UCSD-AML1 (cell line): Measurements from ENCODE around the gene HHEX.

Experiments used
- DNase-seq: peaks from one replicate; lab custom pipeline; 2025; ENCODE audit not compliant: unreplicated experiment; lab: John Stamatoyannopoulos, UW

HHEX gene

DNA sequence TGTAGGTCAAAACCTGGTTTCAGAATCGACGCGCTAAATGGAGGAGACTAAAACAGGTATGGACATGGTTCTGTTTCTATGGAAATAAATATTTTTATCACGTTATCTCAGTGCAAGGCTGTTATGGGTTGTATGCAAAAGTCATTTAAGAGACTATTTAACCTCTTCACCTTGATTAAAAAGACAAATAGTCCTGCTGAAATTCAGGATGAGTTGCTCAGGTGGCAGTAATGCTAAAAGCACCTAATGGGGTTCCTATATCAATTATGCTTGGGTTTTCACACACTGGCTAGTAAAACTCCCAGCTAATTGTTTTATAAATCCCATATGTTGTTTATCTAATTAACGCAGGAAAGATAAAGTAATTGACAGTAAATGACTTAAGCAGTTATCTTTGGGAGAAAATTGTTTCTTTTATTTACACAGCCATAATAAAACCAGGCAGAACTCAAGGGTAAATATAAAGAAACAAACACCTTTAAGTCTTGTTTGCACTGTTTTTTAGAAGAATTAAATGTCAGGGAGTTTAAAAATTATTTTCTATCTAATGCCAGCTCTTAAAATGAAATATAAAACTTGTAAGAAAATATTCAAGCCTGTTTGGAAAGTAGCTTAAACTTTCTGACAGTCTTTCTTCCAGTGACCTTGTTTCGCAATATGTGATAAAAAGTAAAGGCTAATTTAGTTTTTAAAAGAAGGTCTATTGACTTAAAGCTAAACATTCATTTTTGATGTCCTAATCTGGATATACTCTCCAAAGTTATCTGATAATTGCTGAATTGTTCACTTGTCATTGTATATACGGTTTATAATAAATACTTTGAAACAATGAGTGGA, 3.2 kb downstream of the HHEX start:
- no peak for DNase-seq

DNA sequence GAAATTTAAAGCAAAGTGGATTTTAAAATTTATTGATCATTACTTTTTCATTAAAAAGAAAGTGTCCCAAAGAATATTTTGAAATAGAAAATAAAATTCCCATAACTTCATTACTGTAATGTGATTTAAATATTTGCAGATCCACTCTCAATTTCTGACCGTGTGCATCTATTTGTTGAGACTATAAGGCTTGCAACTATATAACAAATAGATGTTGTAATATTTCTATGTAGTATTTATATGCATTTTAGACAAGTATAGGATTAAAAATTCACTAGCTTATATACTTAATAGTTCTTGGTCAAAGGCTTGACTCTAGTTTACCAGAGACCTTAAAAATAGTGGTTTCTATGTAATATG, 3.8 kb downstream of the HHEX start:
- DNase-seq = no peak

DNA sequence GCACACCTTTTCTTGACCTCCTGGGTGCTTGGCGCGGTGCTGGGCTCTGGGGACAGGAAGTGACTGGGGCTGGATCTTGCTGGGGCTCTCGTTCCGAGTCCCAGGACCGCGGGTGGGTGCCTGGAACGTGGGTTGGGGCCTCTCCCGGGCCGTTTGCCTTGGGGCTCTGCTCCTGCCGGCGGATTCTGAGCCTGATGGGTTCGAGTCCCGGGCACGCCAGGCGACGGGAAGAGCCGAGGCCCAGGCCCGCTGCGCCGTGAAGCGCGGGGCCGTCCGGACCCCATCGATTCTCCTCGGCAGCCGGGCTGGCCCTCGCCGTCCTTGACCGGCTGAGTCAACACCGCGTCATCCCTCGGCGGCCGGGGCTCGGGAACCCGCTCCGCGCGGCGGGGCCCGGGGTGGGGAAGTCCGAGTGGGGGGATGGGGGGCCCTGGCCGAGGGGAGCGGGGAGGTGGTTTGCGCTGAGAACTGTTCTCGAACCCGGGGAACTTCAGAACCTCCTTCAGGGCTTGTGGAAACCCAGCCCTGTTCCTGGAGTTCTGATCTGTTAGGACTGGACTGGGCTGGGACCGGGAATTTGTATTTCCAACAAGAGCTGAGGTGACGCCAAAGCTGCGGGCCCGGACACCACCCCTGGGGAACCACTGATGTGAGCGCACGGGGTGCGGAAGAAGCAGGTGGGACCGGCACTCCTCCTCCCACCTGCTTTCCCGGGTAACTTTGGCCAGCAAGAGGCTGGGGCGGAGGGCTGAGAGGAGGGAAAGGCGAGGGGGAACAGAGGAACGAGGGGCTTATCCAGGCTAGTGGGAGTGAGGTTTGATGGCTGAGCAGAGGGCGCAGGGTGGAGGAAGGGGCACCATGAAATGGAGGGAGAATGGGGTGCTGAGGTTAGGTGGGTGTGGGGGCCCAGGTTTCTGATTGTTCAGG, 6.2 kb downstream of the HHEX start:
- DNase-seq = no peak

- no peak for DNase-seq
Measured at GRCh38 chr10:92696606-92697383, 7.0 kb downstream of the HHEX start.

GRCh38 chr10:92697663-92698511, 8.1 kb downstream of the HHEX start:
- no peak for DNase-seq

GRCh38 chr10:92699193-92699517, 9.4 kb downstream of the HHEX start:
- DNase-seq = no peak

DNA sequence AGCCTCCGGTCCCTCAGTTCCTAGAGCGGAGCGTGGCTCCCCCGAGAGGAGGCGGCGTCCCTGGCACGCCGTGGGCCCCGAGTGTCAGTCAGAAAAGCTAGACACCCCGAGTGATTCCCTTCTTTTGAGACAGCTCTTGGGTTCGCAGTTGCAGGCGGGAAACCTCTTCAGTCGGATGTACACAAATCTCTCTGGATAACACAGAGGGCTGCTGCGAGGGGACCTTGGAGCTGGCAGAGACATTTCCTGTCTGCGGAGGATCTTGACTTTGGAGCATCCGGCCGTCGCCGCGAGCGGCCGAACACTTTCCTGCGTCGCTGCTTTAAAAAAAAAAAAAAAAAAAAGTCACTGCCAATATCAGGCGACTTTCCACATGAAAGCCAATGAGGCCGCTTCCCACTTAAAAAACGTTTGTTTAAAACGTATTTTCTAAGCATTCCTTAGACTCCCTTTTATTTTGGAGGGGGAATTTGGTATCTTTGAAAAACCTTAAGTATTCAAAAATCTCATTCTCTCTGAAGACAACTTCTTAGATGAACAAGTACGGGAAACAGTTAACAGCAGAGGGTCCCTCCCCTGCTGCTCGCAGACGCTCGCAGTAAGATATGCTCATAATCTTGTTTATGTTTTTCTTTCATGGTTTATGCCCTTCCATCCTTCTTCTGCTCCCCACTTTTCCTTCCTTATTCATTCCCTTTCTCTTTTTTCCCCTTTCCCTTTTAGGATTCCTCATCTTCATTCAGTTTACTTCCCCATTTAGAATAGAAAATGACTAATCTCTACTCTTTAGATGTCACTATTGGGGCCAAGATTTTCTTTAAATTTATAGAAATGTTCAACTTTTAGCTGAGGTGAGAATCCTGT, 10.0 kb downstream of the HHEX start:
- DNase-seq = peak; percentile 80

DNA sequence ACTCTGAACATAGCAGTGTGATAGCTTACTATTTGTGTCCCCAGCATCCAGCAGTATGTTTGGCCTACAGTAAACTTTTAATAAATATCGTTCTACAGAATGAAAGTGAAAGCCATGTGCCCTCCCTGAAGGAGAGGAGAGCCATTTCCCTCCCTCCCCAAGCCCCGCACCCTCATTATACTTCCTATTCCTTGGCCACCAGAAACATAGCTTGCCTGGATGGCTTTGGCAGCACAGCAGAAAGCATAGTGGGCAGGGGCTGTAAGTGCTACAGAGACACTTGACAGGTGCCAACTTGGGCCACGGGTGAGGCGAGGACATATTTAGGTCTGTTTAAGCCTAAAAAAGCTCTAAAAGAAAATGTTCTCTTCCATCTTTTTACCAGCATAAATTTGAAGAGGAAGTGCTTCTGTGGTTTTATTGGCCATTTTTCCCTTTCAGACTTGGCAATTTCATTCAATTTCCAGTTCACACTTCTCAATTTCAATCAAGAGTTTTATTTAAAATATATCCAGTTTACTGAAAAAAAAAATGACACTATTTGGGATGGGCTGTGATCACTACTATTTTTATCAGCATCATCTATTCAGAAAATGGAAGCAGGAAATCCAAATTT, 12.7 kb downstream of the HHEX start:
- peak; percentile 34 for DNase-seq

DNA sequence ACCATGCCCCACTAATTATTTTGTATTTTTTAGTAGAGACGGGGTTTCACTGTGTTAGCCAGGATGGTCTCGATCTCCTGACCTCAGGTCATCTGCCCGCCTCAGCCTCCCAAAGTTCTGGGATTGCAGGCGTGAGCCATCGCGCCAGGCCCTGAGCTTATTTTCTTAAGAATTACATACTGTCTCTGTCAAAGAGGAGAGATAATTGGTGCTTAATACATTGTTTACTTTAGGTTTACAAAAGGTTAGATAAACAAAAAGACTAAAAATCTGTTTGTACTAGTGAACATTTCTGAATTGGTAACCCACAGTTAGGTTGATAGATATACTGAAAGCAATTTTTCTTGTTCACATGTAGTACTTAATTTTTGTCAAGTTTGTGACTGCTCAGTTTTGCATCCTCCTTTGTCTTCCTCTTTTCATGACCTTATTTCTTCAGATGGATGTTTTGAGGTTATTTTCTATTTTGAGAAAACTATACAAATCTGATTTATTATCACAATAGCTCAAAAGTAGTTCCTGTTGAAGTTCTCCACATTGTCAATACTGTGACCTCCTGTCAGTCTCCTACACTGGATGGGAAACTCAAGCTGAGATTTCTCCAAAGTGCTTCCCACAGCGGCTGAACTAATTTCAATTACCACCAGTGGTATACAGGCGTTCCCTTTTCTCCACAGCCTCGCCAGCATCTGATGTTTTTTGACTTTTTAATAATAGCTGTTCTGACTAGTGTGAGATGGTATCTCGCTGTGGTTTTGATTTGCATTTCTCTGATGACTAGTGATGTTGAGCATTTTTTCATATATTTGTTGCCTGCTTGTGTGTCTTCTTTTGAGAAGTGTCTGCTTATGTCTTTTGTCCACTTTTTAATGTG, 22.5 kb downstream of the HHEX start:
- no peak for DNase-seq

- DNase-seq = no peak
Measured at GRCh38 chr10:92714152-92714845, 24.5 kb downstream of the HHEX start.

DNA sequence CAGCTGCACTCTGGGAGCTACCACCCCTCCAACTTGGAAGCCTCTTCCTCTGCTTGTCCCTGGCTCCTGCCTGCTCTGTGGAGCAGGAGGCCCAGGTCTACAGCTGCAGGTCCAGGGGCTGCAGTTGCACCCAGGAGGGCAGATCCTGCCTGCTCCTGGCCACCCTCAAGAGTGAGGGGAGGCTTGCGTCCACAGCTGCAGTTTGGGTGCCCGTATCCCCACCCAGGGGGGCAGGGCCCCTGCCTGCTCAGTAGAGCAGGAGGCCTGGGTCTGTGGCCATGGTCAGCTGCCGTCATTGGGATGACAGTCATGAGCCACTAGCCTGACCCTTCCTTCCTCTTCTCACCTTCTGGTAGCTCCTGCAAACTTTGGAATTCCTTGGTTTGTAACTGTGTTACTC, 25.1 kb downstream of the HHEX start:
- no peak for DNase-seq

DNA sequence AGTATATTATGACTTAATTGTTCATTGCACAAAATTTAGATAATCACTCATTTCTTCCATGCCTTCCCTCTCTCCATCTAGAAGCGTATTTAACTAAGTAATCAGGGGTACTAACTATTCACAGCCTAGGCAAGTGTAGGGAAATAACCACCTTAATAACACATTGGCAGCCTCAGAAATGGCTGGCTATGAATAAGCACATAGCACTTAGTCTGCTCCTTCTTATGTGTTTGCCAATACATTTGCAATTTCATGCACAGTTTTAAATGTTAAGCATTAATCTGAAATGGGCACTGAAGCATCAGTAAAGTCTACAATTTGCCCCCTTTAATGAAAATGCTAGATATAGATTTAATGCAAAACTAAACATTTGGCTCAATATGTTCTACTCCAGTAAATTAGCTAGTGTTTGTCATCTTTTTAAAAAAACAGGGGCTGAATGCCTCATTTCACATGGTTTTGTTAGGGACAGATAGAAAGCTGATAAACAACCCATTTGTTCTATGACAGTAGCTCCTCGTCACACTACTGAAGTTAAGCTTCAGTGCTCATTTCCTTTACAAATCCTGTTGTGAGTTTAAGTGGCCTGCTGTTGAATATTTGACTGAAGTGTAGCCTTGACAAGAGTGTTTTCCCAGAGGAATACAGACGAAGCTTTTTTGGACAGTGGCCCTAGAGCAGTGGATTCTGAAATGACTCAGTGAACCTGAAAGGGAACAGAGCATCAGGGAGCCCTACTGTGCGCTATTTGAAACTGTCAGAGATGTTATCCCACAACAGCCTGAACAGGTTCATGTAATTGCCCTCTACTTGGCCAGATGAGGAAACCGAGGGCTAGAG, 30.5 kb downstream of the HHEX start:
- no peak for DNase-seq

- no peak for DNase-seq
Measured at GRCh38 chr10:92720831-92721165, 31.0 kb downstream of the HHEX start.

- no peak for DNase-seq
Measured at GRCh38 chr10:92722349-92722748, 32.6 kb downstream of the HHEX start.

DNA sequence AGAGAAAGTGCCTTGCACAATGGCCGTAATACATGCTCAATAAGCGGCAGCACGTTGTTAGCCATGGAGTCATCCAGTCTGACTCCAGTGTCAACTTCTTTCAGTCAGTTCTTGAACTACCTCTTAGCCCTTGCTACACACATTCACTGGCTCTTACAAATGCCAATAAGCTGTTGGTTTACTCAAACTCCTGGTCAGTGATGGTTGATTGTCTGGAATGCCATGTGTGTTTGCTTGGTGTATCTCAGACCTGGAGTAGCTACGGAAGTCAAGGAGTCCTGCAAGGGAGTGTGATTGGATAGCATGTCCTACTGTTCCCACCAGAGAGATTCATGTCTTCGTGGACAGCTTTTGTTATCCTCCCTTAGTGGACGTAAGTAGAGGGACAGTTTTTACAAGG, 37.4 kb downstream of the HHEX start:
- DNase-seq = no peak

GRCh38 chr10:92727550-92727949, 37.8 kb downstream of the HHEX start:
- DNase-seq = no peak

- no peak for DNase-seq
Measured at GRCh38 chr10:92729886-92730285, 40.1 kb downstream of the HHEX start.
